ENCODE results near the gene FBLN7.

Gene FBLN7

DNA sequence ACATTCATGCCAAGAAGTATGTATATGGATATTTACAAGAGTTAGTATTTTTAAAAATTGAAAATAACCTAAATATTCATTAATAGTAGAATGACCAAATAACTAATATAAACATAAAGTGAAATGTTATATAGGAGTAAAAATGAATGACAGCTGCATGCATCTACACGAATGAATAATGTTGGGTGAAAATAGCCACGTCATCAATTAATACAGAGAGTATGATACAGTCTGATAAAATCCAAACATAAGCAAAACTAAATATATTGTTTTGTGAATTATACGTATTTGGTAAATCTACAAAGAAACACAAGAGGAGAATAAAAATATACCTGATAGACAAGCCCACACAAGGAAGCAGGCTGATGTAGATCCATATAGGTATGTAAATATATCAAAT, 92.2 kb downstream of the FBLN7 start:
- no peak for DNase-seq (ENCODE audit: low read depth, low spot score)
